GM21619 (cell line): Measurements from ENCODE around the gene FBXL16.

Experiments
- ATAC-seq: cut with Tn5 transposase; IDR thresholded peaks from one replicate; pipeline ENCODE4 v1.9.1; 2021; ENCODE audit not compliant: unreplicated experiment

Gene FBXL16

DNA sequence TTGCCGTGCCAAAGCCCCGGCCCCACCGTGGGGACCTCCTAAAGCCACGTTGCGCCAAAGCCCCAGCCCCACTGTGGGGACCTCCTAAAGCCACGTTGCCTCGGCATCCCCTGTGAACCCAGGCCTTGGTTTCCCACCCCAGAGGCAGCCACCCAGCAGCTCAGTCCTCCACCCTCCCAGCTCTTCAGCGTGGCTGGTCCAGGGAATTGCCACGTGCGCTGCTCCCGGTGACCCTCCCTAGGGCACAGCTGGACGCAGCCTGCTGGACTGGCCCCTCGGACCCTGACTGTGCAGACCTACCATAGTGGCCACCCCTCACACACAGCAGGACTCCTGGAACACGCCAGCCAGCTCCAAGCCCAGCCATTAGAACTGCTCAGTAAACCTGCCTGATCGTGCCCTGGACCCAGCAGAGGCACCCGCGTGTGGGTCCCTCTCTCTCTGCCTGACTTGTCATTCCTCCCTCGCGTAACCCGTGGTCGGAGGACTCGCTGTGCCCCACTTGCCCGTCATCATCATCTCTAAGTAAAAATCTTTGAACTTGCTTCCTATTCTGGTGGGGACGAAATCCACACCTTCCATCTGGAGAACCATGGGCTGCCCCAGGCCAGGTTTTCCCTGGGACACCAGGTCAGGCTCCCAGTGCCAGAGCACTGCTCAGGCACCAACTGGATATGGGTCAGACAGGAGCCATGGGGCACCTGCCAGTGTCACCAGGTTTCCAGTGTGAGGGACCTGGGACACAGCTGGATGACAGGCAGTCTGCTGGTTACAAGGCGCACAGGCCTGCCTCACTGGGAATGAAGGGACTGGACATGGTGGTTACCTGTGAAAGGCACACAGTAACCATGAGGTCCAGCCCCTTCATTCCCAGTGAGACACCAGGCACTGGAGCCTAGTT lies 29.6 kb upstream of the FBXL16 start:
- no peak for ATAC-seq

DNA sequence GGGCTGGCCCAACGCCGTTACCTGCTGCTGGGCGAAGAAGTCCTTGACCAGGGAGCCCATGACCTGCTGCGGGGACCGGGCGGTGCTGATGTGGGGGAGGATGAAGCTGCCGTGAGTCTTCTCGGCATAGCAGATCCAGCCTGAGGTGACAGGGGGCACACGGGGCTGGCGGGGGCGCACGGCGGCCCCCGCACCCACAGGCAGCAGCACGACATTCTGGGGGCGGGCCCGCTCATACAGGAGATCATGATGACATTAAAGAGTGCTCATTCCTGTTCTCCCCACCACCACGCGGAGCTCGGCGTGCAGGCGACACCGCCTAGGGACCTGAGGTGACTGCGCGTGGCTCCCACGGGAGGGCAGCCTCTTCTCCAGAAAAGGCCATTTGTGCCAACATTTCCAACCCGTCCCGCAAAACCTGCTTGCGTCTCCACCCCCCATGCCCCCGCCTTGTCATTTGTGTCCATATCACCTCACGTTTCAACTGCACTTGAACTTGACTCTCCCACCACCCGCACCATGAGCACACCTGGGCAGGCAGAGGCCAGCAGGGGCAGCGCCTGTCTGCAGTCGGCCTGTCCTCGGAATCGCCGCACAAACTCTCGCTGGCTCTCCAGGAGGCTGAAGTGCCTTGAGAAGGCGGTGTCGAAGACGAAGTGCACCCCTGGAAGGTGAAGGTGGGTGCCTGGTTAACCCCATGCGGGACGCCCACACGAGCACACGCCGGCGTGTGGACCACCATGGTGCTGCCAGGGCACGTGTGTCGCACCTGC lies 28.8 kb upstream of the FBXL16 start:
- ATAC-seq, result no peak

- ATAC-seq, result no peak
Measured at GRCh38 chr16:733382-734207, 28.0 kb upstream of the FBXL16 start.

DNA sequence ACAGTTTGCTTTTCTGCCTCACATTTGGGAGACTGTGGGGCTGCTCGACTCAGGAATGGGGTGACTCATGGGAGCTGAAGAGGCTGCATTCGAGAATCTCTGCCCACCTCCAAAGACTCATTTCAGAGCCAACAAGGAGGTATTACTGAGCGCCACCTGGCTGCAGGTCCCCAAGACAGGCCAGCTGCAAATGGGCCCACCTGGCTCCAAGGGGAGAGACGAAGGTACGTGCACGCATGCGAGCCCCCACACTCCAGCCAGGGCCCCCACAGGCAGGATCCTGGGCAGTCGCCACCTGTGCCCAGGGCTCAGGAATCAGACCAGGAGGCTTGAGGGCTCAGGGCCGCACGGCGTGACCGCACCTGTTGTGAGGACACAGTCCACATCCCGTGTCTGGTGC lies 27.3 kb upstream of the FBXL16 start:
- ATAC-seq, result no peak

- no peak for ATAC-seq
Measured at GRCh38 chr16:732332-732731, 26.7 kb upstream of the FBXL16 start.

GRCh38 chr16:730666-731509 lies 25.3 kb upstream of the FBXL16 start:
- ATAC-seq, result no peak

- no peak for ATAC-seq
Measured at GRCh38 chr16:729768-730665, 24.4 kb upstream of the FBXL16 start.

GRCh38 chr16:728890-729744 lies 23.5 kb upstream of the FBXL16 start:
- ATAC-seq, result no peak

DNA sequence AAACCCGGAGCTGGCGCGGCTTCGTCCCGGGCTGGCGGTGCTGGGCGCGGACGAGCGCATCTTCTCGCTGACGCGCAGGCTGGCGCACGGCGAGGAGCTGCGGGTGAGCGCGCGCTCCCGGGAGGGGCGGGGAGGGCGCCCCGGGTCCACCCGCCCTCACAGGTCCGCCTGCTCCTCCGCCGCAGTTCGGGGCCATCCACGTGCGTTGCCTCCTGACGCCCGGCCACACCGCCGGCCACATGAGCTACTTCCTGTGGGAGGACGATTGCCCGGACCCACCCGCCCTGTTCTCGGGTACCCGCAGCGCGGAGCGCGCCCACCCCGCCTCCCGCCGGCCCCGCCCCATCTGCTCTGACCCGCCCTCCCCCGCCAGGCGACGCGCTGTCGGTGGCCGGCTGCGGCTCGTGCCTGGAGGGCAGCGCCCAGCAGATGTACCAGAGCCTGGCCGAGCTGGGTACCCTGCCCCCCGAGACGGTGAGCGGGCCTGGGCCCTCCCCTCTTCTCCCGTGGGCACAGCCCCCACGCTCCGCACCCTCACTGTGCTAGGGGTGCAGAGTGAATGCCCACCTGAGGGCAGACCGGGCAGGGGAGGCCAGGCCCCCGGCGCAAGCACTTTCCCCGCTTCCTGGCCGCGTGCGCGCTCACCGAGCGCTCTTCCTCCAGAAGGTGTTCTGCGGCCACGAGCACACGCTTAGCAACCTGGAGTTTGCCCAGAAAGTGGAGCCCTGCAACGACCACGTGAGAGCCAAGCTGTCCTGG lies 22.7 kb upstream of the FBXL16 start:
- ATAC-seq, result peak; percentile 33

- peak; percentile 11 for ATAC-seq
Measured at GRCh38 chr16:727291-727977, 21.8 kb upstream of the FBXL16 start.

- ATAC-seq, result peak; percentile 14
Measured at GRCh38 chr16:726438-727290, 21.1 kb upstream of the FBXL16 start, which contains the start of the genes CCDC78 and HAGHL. CCDC78 (minus strand) TSS chr16:726443; CDS start chr16:726367, 76 bp downstream. HAGHL (plus strand) TSS chr16:727106; CDS start chr16:727510, 404 bp downstream.

GRCh38 chr16:726188-726437 lies 20.5 kb upstream of the FBXL16 start:
- ATAC-seq, result no peak

DNA sequence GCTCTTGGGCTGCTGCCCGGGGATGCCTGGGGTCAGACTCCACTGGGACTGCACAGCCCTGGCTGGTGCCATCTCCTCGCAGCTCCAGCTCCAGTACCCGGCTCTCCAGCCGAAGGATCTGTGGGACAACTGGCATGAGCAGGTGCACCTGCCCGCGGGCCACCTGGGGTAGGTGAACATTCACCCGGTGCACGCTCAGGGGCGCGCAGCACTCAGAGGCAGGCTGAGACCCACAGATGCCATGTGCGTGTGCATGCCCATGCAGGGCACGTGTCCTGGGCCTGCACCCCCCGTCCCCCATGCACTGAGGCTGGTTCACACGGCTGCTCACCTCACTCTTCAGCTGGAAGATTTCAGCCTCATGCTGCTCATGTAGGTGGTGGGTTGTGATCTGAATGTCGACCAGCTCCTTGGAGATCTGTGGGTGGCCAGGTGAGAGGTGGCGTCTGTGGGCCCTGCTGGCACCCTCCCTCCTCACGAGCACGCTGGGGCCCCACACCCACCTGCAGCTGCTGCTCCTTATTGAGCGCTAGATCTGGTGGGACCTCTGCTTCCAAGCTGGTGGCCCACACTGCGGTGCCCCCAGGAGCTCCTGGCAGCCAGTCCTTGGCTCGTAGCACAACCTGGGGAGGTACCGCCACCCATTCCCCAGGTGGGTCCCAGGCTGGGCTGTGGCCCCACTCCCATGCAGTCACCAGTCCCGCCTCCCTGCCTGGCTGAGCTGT lies 20.0 kb upstream of the FBXL16 start:
- ATAC-seq, result no peak

GRCh38 chr16:725041-725376 lies 19.4 kb upstream of the FBXL16 start:
- no peak for ATAC-seq

DNA sequence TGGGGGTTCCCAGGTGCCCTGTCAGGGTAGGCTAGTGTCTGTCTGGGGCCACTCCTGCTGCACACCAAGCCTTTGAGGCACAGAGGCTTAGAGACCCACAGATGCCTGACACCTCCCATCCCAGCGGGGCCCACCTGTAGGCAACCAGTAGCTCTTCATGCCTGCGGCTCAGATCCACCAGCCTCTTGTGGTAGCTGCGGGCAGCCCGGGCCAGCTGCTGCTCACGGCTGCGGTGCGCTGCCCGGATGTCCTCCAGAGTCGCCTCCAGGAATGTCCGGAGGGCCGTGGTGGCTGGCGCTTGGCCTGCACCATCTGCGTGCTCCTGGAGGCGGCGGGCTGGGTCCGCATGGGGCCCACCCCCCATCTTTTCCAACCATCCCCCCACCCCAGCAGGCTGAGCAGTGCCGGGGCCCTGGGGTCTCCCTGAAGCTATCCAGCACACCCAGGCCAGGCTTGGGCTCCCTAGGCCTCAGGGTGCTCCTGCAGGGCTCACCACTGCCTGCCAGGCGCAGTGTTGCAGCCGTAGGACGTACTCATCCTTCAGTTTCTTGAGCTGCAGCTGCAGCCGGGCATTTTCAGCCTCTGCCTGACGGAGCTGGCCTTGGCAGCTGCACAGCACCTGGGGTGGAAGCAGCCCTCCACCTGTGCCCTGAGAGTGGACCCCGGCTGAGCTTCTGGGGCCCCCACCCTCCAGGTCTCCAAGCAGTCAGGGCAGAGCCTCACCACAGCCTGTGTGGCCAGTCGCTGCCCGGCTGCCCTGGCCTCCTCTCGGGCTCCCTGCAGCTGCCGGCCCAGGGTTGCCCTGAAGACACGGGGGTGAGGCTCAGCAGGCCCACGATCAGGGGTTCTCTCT lies 18.8 kb upstream of the FBXL16 start:
- no peak for ATAC-seq
